ENCODE measurements around the gene PLXNA4. TPM values are rescaled to one million over a fixed set of nuclear protein-coding genes. Genes with fewer than 3 reads are reported as not detected.

Gene PLXNA4
- polyA plus RNA-seq, 1 experiment = 0.22 TPM

DNA sequence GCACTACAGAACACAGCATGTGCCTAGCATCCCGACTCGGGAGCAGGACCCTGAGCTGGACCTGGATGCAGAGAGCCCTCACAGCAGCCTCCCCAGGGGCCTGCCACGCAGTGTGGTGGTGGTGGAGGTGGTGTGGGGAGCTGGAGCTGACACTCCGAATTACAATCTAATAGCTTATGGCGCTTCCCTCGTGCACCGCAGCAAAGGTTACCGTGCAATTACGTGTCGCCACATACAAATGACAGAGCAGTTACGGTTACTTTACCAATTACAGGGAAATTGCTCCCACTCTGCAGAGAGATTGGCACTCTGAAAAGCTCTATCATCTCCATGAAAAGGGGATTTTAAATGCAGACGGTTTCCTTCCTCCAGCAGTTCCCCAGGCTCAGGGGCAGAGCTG, 81.8 kb downstream of the PLXNA4 start:
- Histone ChIP-seq H3K36me3 (ENCODE audit: control insufficient read depth, insufficient read depth, low read length) (no peaks in the 10 kb centered on the region), H3K4me3 (ENCODE audit: low read depth, low read length) (no peak overlapping the region), H3K27me3 (ENCODE audit: control insufficient read depth, insufficient read depth, low read length) (no peaks in the 10 kb centered on the region)
- no peak for DNase-seq (ENCODE audit: low read depth)
- POLR2A ChIA-PET = no interaction called here
- TF ChIP-seq, protein P1, sequence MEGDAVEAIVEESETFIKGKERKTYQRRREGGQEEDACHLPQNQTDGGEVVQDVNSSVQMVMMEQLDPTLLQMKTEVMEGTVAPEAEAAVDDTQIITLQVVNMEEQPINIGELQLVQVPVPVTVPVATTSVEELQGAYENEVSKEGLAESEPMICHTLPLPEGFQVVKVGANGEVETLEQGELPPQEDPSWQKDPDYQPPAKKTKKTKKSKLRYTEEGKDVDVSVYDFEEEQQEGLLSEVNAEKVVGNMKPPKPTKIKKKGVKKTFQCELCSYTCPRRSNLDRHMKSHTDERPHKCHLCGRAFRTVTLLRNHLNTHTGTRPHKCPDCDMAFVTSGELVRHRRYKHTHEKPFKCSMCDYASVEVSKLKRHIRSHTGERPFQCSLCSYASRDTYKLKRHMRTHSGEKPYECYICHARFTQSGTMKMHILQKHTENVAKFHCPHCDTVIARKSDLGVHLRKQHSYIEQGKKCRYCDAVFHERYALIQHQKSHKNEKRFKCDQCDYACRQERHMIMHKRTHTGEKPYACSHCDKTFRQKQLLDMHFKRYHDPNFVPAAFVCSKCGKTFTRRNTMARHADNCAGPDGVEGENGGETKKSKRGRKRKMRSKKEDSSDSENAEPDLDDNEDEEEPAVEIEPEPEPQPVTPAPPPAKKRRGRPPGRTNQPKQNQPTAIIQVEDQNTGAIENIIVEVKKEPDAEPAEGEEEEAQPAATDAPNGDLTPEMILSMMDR (IDR thresholded peaks at IDR 0.05; ENCODE audit: insufficient read depth, low read depth, low read length) = no peak
- CTCF ChIA-PET = interaction anchor here (0.6 to 1.0 kb wide), 2 partner anchors 10 to 806 kb away, joined by 3 read pairs; no protein-coding TSS in a partner anchor

DNA sequence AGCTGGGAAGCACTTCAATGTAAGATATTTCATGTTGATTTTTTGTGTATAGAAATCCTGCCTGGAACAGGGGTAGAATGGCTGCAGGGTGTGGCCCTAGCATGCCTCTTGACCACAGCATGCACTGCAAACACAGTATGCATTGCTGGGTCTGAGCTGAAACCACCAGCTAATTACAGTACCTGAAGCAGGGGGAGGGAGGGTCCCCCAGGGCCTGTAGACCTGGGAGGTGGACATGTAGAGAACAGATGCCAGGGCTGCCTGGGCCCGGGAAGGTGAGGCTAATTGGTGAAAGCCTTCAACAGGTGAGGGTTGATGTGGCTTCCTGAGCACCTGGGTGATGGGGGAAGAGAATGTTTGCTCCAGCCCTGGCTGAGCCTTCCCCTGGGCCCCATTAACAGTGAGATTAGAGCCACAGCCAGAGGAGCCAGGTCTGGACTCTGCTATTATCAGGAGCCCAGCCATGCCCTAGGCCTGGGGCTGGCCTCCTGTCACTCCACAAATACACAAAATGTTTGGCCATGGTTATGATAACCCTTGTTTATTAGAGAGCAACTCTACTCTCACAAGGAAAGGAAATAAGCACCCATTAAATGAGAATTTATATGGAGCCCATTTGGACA, 83.3 kb downstream of the PLXNA4 start:
- H3K27me3 ChIP-seq (ENCODE audit: control insufficient read depth, insufficient read depth, low read length) = no peaks in the 10 kb centered on the region
- no peak overlapping the region for H3K4me3 ChIP-seq (ENCODE audit: low read depth, low read length)
- CTCF ChIA-PET = no interaction called here
- no peak for DNase-seq (ENCODE audit: low read depth)
- POLR2A ChIA-PET = no interaction called here
- TF ChIP-seq, protein P1 (IDR thresholded peaks at IDR 0.05; ENCODE audit: insufficient read depth, low read depth, low read length) = no peak
- no peaks in the 10 kb centered on the region for H3K36me3 ChIP-seq (ENCODE audit: control insufficient read depth, insufficient read depth, low read length)

DNA sequence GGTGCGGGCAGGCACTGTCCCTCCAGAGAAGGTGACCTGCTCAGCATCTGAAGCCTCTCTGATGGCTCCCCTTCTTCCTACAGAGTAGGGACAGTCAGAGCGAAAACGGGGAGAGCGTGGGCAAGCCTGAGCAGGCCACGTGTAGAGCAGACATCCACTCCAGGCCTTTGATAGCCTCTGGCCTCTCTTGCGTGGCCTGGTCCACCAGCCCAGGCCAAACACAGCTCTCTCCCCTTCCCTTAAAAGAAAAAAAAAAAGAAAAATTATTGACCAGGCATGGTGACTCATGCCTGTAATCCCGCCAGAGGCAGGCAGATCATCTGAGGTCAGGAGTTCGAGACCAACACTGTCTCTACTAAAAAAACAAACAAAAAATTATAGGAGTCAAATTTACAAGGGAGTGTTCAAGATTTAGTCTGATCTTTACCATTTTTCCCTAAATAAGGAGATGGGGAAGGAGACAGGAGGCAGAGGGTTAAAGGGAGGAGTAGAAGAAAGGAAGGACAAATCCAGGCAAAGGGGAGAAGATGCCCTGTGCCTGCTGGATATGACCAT, 84.8 kb downstream of the PLXNA4 start:
- CTCF ChIA-PET = interaction anchor here (0.6 kb wide), 1 partner anchor 598 kb away, joined by 3 read pairs; no protein-coding TSS in a partner anchor
- TF ChIP-seq, protein P1 (IDR thresholded peaks at IDR 0.05; ENCODE audit: insufficient read depth, low read depth, low read length) = no peak
- Histone ChIP-seq H3K36me3 (ENCODE audit: control insufficient read depth, insufficient read depth, low read length) (no peaks in the 10 kb centered on the region), H3K4me3 (ENCODE audit: low read depth, low read length) (no peak overlapping the region), H3K27me3 (ENCODE audit: control insufficient read depth, insufficient read depth, low read length) (no peaks in the 10 kb centered on the region; the same call in 1 of the 2 replicates)
- DNase-seq (ENCODE audit: low read depth) = no peak
- POLR2A ChIA-PET = no interaction called here

DNA sequence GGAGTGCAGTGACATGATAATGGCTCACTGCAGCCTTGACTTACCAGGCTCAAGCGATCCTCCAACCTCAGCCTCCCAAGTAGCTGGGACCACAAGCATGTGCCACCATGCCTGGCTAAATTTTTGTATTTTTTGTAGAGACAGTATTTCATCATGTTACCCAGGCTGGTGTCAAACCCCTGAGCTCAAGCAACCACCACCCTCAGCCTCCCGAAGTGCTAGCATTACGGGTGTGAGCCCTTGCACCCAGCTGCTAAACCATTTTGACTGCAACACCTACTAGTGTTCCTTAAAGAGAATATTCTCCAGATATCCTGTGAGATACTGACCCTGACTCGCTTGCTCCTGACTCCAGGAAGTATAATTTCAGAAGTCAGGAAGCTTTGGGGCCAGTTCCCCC, 85.8 kb downstream of the PLXNA4 start:
- TF ChIP-seq, protein P1 (IDR thresholded peaks at IDR 0.05; ENCODE audit: insufficient read depth, low read depth, low read length) = no peak
- Histone ChIP-seq H3K27me3 (ENCODE audit: control insufficient read depth, insufficient read depth, low read length) (no peaks in the 10 kb centered on the region; the same call in 1 of the 2 replicates), H3K4me3 (ENCODE audit: low read depth, low read length) (no peak overlapping the region), H3K36me3 (ENCODE audit: control insufficient read depth, insufficient read depth, low read length) (no peaks in the 10 kb centered on the region)
- DNase-seq (ENCODE audit: low read depth) = no peak
- ChIA-PET POLR2A (no interaction called here), CTCF (no interaction called here)

DNA sequence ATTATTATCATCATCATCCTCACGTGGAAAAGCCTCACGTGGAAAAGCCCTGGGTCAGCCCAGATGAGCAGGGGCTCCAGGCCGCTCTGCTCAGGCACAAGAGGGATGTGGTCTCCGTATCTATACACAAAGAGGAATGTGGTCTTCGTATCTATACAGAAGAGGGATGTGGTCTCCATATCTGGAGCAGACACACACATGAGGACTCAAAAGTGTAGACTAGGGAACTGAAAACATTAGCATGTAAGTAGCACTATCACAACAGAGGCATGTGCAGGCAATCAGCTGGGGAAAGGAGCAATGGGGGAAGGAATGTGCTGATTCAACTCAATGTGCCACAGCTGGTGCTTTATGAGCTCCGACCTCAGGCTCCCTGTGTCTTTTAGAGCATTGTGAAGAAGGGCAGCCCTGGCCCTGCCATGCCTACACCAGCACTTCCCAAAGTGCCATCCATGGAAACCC, 86.5 kb downstream of the PLXNA4 start:
- Histone ChIP-seq H3K4me3 (ENCODE audit: low read depth, low read length) (no peak overlapping the region), H3K27me3 (ENCODE audit: control insufficient read depth, insufficient read depth, low read length) (no peaks in the 10 kb centered on the region; the same call in 1 of the 2 replicates), H3K36me3 (ENCODE audit: control insufficient read depth, insufficient read depth, low read length) (no peaks in the 10 kb centered on the region)
- POLR2A ChIA-PET = no interaction called here
- DNase-seq (ENCODE audit: low read depth) = no peak
- CTCF ChIA-PET = no interaction called here
- TF ChIP-seq, protein P1 (IDR thresholded peaks at IDR 0.05; ENCODE audit: insufficient read depth, low read depth, low read length) = no peak
